Measurements from ENCODE around the gene NDUFAF2.
A peak's percentile ranks its signal among the peaks of the same experiment; 100 is the strongest.
"Not testable (repeated sequence)": the region's sequence is repeated elsewhere in the genome, so short reads cannot be mapped to it uniquely, and the experiment has no call there.

The NDUFAF2 gene, protein sequence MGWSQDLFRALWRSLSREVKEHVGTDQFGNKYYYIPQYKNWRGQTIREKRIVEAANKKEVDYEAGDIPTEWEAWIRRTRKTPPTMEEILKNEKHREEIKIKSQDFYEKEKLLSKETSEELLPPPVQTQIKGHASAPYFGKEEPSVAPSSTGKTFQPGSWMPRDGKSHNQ

GRCh38 chr5:60944904-60945812, at the start of gene NDUFAF2, which contains the start of gene ERCC8:
NDUFAF2 (plus strand) TSS chr5:60945205; CDS start chr5:60945256, 51 bp downstream.
ERCC8 (minus strand) TSS chr5:60945070; CDS start chr5:60945008, 62 bp downstream.
- peak; percentile 68 to 85 for DNase-seq (ENCODE audit: low read depth in 1 of 2, low spot score in 1 of 2)

DNA sequence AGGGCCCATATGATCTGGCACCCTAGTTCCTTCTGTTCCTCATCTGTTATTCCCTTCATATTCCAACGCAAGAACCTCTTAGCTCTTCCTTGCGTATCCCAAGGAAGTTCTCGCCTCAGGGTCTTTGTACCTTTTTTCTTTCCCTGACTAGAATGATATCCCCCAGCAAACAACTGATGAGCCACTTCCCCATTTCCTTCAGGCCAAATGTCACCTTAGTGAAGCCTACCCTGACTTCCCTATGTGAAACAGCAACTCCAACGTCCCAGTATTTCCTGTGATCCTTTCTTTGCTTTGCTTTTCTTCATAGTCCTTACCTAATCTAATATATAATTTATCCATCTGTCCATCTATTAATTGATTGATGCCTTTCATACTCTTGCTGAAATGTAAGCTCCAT, 48.0 kb upstream of the NDUFAF2 start:
- DNase-seq (ENCODE audit: low read depth in 1 of 2, low spot score in 1 of 2) = no peak

DNA sequence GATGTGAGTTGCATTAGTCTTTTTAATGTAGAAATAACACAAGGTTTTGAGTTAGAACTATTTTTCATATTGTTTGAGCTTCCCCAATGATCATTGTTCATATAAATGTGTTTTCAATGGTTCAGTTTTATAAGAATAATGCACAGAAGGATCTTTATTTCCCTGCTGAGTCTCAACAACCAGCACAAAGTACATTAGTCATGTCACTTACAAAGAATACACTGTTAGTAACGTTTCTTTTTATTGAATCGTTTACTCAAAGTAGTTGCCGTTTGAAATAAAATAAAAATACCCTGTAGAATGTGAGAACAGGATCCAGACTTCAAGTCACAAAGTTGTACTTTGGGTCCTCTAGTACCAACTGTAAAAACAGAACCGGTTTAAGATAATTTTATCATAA, 41.6 kb upstream of the NDUFAF2 start:
- no peak for DNase-seq (ENCODE audit: low read depth in 1 of 2, low spot score in 1 of 2)

GRCh38 chr5:60916646-60917045, 28.4 kb upstream of the NDUFAF2 start:
- no peak for DNase-seq (ENCODE audit: low read depth in 1 of 2, low spot score in 1 of 2)

DNA sequence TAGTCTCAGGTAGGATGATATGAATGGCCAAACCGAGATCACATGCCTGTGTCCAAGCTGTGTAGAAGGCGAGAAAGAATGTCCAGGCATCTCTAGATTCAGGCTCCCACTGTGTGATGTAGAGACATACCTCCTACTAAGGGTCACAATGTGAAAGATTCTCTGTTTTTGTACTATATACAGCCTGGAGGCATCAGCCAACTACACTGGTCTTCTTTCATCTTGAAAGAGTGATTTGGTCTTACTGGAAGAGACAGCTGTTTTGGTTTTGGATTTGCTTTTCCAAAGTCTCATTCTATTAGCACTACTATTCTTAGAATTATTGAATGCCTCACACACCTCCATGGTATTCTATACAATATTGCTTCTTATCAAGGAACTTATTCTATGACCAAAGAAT, 26.5 kb upstream of the NDUFAF2 start:
- no peak for DNase-seq (ENCODE audit: low read depth in 1 of 2, low spot score in 1 of 2)

GRCh38 chr5:60927450-60927849, 17.6 kb upstream of the NDUFAF2 start:
- DNase-seq (ENCODE audit: low read depth in 1 of 2, low spot score in 1 of 2) = no peak

- DNase-seq (ENCODE audit: low read depth in 1 of 2, low spot score in 1 of 2) = no peak
Observed at GRCh38 chr5:60929024-60929423, 16.0 kb upstream of the NDUFAF2 start.

DNA sequence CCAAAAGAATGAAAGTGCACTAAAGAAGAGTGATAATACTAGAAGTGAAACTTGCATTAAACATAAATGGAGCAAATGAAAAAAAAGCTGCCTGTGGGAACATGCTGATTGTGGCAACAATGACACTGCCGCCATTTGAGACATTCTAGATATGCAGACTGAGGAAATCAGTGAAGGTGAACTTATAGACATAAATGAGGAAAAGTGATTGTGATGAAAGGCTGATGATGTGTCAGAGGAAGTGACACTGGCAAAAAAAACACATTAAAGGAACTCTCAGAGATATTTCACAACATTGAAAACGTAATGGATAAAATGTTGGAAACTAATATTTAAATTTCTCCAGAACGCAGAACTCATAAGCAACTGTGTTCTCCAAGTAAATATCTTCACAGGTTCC, 1.4 kb upstream of the NDUFAF2 start:
- no peak for DNase-seq (ENCODE audit: low read depth in 1 of 2, low spot score in 1 of 2)

- DNase-seq (ENCODE audit: low read depth in 1 of 2, low spot score in 1 of 2) = peak; percentile 4 to 6
Observed at GRCh38 chr5:60945813-60946187, 795 bp downstream of the NDUFAF2 start.

GRCh38 chr5:60948738-60949137, 3.7 kb downstream of the NDUFAF2 start:
- DNase-seq (ENCODE audit: low read depth in 1 of 2, low spot score in 1 of 2) = no peak

GRCh38 chr5:60955239-60955638, 10.2 kb downstream of the NDUFAF2 start:
- DNase-seq (ENCODE audit: low read depth in 1 of 2, low spot score in 1 of 2) = no peak

- no peak for DNase-seq (ENCODE audit: low read depth in 1 of 2, low spot score in 1 of 2)
Observed at GRCh38 chr5:60958088-60958487, 13.1 kb downstream of the NDUFAF2 start.

- DNase-seq (ENCODE audit: low read depth in 1 of 2, low spot score in 1 of 2) = no peak
Observed at GRCh38 chr5:60958712-60959111, 13.7 kb downstream of the NDUFAF2 start.

- DNase-seq (ENCODE audit: low read depth in 1 of 2, low spot score in 1 of 2) = no peak
Observed at GRCh38 chr5:60959156-60959555, 14.2 kb downstream of the NDUFAF2 start.

DNA sequence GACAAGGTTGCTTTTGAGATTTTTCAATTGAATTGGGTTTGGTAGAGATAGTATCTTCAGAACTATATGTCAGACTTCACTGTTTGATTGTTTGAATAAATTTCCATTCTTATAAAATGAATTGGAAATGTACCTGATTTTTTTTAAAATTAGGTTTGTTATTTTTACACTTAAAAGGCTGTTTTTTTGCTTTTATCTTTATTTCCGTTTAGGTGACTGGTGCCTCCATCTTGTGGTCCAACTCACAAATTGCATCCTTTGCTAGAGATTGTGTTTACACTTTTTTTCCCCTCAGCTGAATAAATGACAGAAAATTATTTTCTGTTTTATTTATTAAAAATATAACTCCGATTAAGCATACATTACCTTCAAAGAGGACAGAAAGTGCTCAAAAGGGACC, 15.6 kb downstream of the NDUFAF2 start:
- DNase-seq (ENCODE audit: low read depth in 1 of 2, low spot score in 1 of 2) = no peak

DNA sequence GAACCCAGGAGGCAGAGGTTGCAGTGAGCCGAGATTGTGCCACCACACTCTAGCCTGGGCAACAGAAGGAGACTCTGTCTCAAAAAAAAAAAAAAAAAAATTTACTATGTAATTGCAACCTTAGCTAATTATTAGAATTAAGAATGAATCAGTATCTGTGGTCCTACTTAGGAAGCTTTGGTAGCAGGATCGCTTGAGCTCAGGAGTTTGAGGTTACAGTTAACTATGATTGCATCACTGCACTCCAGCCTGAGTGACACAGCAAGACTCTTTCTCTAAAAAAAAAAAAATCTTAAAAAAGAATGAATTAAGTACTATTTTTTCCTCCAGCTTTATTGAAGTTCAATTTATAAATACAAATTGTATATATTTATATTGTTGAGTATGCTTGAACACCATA, 16.7 kb downstream of the NDUFAF2 start:
- no peak for DNase-seq (ENCODE audit: low read depth in 1 of 2, low spot score in 1 of 2)

DNA sequence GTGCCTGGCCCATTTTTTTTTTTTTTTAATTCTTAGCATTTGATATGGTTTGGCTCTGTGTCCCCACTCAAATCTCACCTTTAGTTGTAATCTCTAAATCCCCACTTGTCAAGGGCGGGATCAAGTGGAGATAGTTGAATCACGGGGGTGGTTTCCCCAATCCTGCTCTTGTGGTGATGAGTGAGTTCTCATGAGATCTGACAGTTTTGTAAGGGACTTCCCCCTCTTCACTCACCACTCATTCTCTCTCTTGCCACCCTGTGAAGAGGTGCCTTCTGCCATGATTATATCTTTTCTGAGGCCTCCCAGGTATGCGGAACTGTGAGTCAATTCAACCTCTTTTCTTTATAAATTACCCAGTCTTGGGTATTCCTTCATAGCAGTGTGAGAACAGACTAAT, 27.2 kb downstream of the NDUFAF2 start:
- DNase-seq (ENCODE audit: low read depth in 1 of 2, low spot score in 1 of 2) = peak in 1 of 2 donors; percentile 62

- DNase-seq (ENCODE audit: low read depth in 1 of 2, low spot score in 1 of 2) = no peak
Observed at GRCh38 chr5:60977956-60978737, 33.1 kb downstream of the NDUFAF2 start.

DNA sequence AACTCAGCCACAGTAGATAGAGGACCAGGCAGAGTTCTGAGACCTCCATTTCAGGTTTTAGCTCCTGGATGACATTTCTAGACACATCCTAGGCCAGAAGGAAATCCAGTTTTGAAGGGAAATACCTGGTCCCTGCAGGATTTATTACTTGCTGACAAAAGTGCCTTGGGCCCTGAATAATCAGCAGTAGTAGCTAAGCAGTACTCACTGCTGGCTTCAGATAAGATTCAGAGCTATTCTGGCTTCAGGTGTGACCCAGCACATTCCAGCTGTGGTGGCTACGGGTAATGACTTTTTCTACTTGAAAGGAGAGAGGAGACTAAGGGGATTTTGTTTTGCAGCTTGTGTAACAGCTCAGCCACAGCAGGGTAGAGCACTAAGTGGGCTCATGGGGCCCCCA, 34.0 kb downstream of the NDUFAF2 start:
- no peak for DNase-seq (ENCODE audit: low read depth in 1 of 2, low spot score in 1 of 2)

- no peak for DNase-seq (ENCODE audit: low read depth in 1 of 2, low spot score in 1 of 2)
Observed at GRCh38 chr5:60980511-60980910, 35.5 kb downstream of the NDUFAF2 start.

GRCh38 chr5:60982127-60982526, 37.1 kb downstream of the NDUFAF2 start:
- not testable (repeated sequence) for DNase-seq (ENCODE audit: low read depth in 1 of 2, low spot score in 1 of 2)

- no peak for DNase-seq (ENCODE audit: low read depth in 1 of 2, low spot score in 1 of 2)
Observed at GRCh38 chr5:60989790-60990189, 44.8 kb downstream of the NDUFAF2 start.
